C1 segment of cervical spinal cord (tissue), 14 donors: ENCODE measurements around the gene RNF157.
"Not testable (repeated sequence)": the region's sequence is repeated elsewhere in the genome, so short reads cannot be mapped to it uniquely, and the experiment has no call there.

Experiments
- DNase-seq, 14 donors: peaks; one replicate each; lab custom pipeline; 2025; lab: John Stamatoyannopoulos, UW

Gene RNF157

DNA sequence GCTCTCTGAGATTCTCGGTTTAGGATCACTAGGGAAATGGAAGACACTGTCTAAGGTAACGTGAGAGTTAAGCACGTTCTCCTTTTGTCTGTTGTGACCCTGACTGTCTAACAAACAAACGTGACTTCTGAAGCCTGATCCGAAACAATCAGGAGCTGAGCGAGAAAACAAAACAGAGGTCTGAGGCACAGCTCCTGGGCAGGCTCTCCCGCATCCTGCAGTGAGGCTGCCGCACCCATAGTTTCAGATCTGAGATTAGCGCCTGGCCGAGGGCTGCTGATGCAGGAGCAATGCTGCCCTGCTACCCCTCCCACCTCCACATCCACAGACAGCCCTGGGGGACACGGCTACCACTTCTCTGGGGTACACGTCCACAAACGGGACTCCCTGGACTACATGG lies 46.7 kb downstream of the RNF157 start:
- no peak for DNase-seq

DNA sequence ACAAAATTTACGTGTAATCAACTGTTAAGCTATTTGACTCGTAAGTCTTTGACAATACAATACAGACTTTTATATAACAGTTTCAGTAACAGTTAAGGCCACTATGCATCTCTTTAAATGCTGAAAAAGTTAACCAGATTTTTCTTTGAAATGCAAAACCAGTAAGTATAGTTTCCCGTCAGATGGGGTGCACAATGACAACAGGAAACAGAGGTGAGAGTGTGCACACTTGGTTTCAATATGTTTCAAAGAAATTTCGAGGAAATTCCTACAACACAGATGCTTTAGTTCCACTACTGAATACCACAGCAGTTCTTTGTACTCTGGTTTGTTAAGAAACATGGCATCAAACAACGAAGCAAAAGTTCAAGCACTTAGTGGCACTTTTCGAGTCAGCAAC lies 48.4 kb downstream of the RNF157 start:
- DNase-seq = no peak

DNA sequence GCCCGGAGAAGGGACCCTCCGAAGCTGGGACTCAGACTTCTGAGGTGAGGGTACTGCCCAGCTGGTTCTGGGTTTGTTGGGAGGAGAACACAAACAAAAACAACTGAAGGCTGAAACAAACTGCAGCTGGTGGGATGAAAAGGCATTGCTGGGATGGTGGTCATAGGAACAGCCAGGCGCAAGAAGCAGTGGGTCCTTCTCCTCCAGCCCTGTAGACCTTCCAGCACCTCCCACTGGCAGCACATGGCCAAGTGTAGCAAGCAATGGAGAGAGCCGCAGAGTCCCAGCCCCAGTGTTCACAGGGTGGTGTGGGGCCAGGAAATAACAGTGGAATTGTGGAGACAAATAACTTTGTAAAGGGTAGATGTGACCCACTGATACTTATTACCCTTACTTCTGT lies 50.6 kb downstream of the RNF157 start:
- DNase-seq = no peak

DNA sequence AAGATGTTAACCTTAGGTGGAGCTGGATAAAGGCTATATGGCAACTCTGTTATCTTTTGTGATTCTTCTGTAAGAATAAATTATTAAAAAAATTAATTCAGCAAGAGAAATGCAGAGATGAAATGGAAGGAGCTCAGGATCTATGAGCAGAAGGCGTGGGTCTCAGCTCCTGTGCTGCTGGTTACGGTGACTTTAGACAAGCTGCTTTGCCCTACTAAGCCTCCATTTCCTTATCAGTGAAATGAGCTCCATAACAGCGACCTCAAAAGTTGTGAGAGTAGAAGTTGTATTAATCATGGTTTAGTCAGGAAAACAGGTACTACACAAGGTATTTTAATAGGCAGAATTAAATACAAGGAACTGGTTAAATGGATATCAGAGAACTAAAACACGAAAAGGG lies 51.0 kb downstream of the RNF157 start:
- no peak for DNase-seq

DNA sequence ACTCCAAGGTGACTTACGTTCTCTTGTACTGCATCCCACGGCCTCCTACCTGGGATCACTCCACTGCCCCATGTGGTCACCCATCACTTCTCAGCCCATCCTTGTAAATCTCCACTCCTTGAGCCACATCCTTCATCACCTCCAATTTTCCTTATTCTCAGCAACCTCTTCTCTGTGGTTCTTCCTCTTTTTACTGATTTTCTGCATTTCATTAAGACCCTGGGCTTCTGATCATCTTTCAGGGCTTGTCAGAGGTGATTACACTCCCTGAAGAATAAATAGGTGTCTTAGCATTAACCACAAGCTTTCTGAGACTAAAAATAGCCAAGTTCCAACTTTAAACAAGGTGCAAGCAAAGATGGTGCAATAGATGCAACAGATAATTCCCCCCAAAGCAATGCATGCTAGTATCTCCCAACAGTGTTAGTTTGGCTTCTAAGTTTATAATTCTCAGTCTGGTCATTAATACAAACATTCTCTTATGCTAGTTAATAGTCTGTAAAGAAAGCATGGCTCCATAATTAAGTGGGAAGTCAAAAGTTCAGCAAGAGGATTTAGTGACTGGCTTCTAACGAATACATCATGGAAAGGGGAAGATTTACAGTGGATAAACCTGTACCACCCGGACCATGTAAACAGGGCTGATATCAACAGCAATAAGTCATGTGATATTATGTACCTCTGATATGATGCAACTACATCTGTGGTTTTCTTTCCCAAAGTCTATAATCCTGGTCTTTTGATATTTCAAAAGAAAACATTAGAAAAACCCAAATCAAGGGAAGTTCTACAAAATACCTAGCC lies 51.9 kb downstream of the RNF157 start:
- DNase-seq = no peak

DNA sequence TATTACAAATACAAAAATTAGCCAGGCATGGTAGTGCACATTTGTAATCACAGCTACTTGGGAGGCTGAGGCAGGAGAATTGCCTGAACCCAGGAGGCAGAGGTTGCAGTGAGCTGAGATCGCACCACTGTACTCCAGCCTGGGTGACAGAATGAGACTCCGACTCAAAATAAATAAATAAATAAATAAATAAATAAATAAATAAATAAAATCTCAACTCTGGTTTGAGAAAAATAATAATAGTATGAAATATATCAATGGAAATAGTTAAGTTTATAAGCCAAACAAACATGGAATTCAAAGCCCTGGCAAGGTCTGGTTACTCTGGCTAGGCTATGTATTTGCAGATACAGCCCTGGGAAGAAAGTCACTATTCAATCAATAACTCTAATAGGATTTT lies 53.5 kb downstream of the RNF157 start:
- not testable (repeated sequence) for DNase-seq

DNA sequence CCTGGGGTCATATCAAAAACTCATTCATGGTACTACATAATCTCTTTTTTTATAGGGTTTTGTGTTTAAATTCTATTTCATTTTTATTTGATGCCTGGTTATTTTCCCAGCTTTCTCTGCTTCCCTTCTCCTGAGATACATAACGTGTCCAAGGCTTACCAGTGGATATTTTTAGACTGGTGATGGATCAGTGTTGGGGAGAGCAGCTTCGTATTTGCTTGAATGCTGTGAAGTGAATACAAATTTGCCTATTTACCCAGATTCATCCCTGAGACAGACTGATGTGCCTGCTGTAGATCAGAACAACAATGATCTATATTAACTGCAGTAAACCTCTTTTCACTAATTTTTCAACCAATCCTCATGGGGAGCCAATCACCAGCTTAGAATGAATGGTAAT lies 56.0 kb downstream of the RNF157 start:
- no peak for DNase-seq

DNA sequence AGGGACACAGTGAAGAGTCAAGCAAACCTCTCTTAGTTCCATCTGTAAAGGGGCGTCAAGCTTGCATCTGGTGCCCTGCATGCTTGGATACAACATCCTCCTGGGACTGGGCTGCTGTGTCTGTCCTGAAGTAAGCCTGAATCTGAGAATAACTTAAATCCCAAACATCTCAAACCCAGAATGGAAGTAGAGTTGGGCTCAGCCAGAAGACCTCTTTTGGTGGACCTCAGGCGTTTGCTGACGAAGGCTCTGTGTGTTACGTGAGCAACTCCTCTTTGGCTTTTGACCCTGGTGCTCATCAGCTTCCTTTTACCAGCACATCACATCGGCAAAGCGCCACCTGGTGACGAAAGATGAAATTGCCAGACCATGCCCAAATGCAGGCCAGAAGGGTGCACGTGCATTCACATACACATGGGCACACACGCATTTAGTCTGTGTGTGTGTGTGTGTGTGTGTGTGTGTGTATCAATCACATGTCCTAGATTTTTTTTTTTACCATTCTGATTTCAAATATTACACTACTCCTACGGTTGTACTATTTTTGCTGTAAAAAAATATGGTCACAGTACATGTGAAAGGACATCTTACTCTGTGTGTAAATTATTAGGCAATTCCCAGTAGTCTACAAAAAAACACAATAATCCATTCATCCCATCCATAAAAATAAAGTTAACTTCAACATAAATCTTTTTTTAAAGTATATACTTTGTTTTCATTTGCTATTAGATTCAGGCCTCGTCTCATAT lies 58.1 kb downstream of the RNF157 start:
- peak; percentile 10 to 82 (median 64) for DNase-seq

DNA sequence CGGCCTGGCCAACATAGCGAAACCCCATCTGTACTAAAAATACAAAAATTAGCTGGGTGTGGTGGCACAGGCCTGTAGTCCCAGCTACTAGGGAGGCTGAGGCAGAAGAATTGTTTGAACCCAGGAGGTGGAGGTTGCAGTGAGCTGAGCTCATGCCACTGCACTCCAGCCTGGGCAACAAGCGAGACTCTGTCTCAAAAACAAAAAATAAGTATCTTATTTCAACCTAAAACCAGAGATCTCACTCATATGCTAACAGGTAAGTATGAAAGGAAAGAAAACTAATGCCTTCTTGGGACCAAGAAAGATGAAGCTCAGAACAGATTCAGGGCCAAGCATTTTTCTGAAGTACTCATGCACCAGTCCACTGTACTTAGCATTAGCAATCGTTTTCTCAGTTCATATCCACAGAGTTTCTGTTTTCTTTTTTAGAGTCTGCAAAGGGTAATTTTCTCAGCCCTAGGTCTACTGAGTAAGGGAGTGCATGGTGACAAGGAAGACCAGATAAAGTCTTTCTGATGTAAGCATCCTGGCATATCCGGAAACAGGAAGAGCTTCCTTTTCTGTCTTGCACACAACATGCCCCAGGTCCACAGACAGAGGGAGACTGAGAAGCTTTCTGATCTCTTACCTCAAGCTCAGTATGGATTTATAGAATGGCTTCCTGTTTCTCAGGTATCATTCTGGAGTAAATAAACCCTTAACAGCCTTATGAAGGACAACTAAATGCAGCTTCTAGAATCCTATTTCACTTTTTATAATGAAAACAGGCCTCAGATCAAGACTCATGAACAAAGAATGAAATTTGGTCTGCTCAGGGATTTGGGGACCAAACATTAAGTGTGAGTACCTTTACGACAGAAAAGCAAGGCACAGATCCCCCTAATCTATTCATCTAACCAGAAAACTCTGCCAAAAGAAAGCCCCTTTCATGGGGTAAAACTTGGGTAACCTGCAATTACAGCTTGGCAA lies 60.5 kb downstream of the RNF157 start:
- no peak for DNase-seq

DNA sequence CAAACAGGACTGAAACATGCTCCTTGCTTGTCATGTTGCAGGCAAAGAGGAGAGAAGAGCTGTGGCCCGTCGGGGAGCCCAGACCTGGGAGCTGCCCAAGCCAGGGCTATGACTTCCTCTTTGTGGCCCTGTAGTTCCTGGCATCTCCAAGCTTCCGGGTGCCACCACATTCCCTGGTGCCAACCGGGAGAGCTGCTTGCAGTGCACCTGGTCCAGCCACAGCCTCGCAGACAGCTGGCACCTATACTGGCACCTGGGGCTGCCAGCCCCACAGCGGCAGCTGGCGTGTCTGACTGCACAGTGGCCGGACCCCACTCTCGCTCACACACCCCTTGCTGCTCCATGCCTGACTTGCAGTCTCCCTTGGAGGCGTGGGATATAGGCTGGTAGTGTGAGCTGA lies 62.2 kb downstream of the RNF157 start:
- no peak for DNase-seq

DNA sequence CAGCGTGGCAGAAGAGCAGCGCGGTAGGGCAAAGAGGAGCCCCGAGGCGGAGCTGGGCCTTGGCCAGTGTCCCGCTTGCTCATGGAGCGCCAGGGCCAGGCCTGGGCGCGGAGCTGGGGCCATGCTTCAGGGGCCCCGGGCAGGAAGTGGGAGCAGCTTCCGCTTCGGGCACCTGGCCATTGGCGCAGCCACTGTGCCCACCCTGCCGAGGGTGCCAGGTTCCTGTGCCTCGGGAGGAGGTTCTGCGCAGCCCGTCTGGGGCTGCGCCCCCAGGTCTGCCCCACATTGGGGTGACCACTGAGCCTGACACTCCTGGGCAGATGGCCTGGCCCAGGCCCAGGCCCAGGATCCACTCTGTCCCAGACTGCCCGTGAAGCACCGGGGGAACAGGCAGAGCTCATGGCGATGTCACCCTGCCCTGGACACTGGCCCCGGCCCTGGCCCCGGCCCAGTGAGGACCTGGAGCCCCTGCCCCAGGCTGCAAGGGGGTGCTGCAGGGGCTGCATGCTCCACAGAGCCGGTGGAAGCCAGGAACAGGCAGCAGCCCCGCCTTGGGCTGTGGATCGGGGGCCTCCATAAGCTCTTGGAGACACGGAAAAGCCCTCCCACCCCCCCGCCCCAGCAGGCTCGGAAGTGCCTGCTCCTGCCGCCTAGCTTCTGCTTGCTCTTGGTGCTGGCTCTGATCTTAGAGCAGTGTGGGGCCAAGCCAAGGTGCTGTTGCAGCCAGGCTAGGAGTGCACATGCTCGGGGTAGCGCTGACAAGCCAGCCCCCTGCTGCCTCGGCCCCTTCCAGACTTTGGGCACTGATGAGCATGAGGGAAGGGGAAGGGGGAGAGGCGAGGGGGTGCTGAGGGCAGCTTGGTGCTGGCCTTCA lies 63.4 kb downstream of the RNF157 start:
- DNase-seq = peak in 1 of 14 donors; percentile 64

DNA sequence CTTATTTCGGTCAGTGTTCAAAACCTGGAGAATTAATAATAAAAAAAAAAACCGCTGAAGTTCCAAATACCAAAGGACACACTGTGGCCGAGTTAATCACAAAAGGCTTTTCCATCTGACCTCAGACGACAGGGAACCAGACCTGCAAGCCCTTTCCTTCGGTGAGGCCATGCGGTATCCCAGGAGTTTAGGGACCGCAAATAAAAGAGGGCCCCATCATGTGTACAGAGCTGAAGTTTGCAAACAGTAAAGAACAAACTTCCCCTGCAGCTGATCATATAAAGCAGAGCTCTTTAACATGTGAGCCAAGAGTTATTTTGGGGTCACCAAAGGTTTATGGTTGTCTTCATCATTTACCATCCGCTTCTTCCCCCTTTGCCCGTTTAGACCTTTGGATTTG lies 66.3 kb downstream of the RNF157 start:
- no peak for DNase-seq

DNA sequence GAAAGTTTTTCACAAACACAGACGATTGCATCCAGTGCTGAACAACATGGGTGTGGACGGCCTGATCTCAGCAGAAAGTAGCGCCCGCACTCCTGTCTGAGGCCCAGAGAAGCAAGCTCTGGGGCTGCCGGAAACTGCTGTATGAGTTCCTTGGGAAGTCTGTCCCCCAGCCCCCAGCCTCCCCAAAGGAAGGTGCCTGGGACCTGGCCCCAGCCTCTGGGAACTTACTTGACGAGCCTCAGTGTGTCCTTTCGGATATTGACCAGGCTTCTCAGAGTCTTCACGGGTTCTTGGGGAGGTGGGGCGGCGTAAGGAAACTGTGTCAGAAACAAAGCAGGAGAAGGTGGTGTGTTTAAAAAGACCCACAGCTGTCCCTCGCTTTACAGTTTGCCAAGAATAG lies 66.8 kb downstream of the RNF157 start:
- DNase-seq = no peak

DNA sequence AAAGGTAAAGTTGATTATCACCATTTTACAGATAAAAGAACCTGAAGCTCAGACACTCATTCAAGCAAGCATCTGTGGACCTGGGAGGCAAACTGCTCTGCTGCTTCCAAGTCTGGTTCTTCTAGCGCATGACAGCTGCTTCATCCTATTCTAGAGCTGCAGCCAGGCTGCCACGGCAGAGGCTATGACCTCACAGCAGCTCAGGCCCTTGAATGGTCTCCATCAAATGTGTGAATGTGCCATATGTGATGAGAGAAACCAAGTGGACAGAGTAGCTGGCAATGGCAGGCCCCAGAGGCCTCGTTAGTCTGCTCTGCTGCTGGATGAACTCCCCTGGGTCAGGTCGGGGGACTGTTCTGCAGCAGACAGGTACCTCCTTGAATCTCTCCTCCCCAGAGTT lies 68.6 kb downstream of the RNF157 start:
- DNase-seq = no peak

DNA sequence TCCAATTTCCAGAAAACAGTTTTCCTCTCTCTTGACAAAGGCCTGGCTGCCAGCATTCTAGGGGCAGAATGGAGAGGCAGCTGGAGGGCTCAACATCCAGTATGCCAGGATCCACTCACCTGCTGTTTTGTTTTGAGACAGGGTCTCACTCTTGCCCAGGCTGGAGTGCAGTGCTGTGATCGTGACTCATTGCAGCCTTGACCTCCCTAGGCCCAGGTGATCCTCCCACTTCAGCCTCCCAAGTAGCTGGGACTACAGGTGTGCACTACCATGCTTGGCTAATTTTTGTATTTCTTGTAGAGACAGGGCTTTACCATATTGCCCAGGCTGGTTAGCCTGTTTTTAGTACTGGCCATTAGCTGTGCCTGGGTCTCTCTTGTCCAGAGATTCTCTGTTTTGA lies 70.2 kb downstream of the RNF157 start:
- DNase-seq = no peak

DNA sequence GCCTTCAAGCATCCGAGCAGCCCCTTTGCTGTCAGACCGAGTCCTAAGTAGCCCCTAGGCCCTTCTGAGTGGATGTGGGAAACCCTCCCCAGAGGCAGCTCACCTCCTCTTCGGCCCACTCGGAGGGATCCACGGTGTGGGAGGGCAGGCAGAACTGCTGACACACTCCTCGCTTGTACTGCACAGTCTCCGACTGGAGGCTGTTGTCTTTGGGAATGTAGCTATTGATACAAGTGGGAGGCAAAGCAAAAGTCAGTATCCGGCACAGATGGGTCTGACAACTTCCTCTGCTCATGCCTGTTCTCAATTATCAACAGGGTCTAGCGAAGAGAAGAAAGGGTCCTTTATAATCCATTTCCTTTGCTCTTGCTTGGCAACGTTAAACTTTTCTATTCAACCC lies 73.4 kb downstream of the RNF157 start:
- peak in 1 of 14 donors; percentile 30 for DNase-seq

DNA sequence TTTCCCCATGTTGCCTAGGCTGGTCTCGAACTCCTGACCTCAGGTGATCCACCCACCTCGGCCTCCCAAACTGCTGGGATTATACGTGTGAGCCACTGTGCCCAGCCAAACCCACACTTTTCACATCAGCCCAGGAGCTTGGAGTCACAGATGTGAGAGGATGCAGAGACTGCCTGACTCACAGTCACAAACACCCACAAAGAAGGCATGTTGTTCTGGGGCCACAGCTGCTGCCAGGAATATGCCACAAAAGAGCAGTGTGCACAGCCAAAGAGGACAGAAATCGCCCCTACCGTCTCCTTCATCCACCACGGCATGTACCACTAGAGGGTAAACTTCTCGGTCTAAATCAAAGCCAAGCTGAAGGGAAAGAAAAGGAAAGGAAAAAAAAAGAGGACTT lies 74.1 kb downstream of the RNF157 start:
- DNase-seq = peak in 9 of 14 donors; percentile 33 to 88 (median 45)

DNA sequence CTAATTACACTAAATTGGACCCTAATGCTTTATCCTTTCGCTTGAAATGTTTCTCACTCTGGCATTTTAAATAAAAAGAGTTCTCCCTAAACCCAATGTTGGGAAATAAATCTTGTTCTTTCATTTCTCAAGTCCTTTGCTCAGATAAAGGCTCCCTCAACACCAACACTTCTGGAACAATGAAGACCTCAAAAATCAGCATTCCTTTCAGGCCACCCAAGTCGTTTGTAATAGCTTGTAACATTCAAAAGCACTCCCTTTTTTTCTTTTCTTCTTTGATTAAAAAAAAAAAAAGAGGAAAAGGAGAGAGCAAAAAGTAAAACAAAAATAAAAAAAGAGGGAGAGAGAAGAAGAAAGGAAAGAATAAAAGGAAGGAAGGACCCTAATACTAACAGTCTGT lies 76.0 kb downstream of the RNF157 start:
- no peak for DNase-seq

DNA sequence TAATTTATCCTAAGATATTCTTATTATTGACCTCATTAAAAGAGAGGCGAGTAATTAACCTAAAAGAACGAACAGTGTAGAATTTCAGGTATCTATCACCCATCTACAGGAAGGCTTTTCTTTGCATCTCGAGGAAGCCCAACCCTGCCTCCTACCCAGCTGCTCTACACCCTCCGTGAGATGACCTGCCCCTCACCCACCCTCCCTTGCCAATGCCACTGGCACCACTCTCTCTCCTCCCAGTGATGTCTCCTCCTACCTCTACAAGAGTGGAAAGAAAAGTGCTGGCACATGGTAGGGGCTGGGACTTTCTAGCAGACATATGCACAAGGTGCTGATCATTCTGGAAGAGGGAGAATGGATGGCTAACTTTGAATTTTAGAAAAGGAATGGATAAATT lies 76.4 kb downstream of the RNF157 start:
- DNase-seq = no peak

DNA sequence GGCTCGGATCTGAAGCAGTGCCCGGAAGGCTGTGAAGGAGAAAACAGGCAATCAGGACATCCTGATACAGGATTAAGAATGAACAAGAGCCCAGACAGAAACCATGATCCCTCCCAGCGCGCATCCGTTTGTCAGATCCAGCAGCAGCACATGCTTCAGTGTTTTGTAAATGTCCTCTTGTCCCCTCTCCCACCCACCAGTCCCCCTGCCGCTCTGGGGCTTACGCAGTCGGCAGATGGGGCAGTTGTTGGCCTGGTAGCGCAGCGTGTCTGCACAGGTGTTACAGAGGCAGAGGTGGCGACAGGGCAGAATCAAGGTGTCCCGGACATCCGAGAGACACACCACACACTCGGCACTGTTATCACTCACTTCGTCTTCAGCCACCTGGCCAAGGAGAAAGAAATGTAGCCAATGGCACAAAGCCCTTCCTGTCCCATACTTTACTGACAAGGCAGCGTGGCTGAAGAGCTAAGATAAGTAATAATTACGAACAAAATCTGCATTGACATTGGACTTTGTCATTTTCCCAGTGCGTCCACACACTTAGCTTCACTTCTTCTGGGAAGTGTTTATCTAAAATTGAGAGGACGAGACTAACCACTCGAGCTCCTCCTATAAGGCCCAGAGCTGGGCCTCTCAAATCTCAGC lies 78.5 kb downstream of the RNF157 start:
- DNase-seq = no peak
